ENCODE measurements around the gene CENPC.
"Not testable (repeated sequence)": the region's sequence is repeated elsewhere in the genome, so short reads cannot be mapped to it uniquely, and the experiment has no call there.

CENPC gene

GRCh38 chr4:67545199-67546003 lies at the start of gene CENPC:
TSS of gene CENPC (minus strand) at chr4:67545503. CDS start at chr4:67545355, 148 bp downstream.
- peak; percentile 81 for DNase-seq

GRCh38 chr4:67593741-67594175 lies 48.5 kb upstream of the CENPC start:
- DNase-seq: no peak

- DNase-seq: peak; percentile 0
These were observed 41.9 kb upstream of the CENPC start for GRCh38 chr4:67587156-67587555.

GRCh38 chr4:67584496-67584895 lies 39.2 kb upstream of the CENPC start:
- no peak for DNase-seq

- no peak for DNase-seq
These were observed 36.6 kb upstream of the CENPC start for GRCh38 chr4:67581913-67582312.

- no peak for DNase-seq
These were observed 36.0 kb upstream of the CENPC start for GRCh38 chr4:67581208-67581857.

- no peak for DNase-seq
These were observed 35.3 kb upstream of the CENPC start for GRCh38 chr4:67580577-67580976.

GRCh38 chr4:67576538-67576937 lies 31.2 kb upstream of the CENPC start:
- DNase-seq: no peak

GRCh38 chr4:67576059-67576466 lies 30.8 kb upstream of the CENPC start:
- no peak for DNase-seq

- peak; percentile 42 for DNase-seq
These were observed 30.1 kb upstream of the CENPC start for GRCh38 chr4:67575232-67576058.

- no peak for DNase-seq
These were observed 27.9 kb upstream of the CENPC start for GRCh38 chr4:67573193-67573592.

- DNase-seq: no peak
These were observed 26.7 kb upstream of the CENPC start for GRCh38 chr4:67571975-67572374.

- no peak for DNase-seq
These were observed 25.2 kb upstream of the CENPC start for GRCh38 chr4:67570537-67570936.

GRCh38 chr4:67568820-67569219 lies 23.5 kb upstream of the CENPC start:
- DNase-seq: no peak

GRCh38 chr4:67566335-67566734 lies 21.0 kb upstream of the CENPC start:
- no peak for DNase-seq

GRCh38 chr4:67565284-67565683 lies 20.0 kb upstream of the CENPC start:
- DNase-seq: no peak

- no peak for DNase-seq
These were observed 13.2 kb upstream of the CENPC start, which contains the start of gene STAP1 for GRCh38 chr4:67558493-67558892. TSS of gene STAP1 (plus strand) at chr4:67558727. CDS start at chr4:67558810, 83 bp downstream.

GRCh38 chr4:67556436-67556835 lies 11.1 kb upstream of the CENPC start:
- no peak for DNase-seq

- DNase-seq: no peak
These were observed 10.1 kb upstream of the CENPC start for GRCh38 chr4:67555447-67555846.

- DNase-seq: no peak
These were observed 8.8 kb upstream of the CENPC start for GRCh38 chr4:67554096-67554495.

GRCh38 chr4:67552146-67552792 lies 7.0 kb upstream of the CENPC start:
- not testable (repeated sequence) for DNase-seq

GRCh38 chr4:67550857-67551256 lies 5.6 kb upstream of the CENPC start:
- no peak for DNase-seq

GRCh38 chr4:67550451-67550850 lies 5.1 kb upstream of the CENPC start:
- no peak for DNase-seq
